Right hindlimb (tissue), 1 donor: ENCODE results near the gene CES3.
A peak's percentile ranks its signal among the peaks of the same experiment; 100 is the strongest.
"Not testable (repeated sequence)": the region's sequence is repeated elsewhere in the genome, so short reads cannot be mapped to it uniquely, and the experiment has no call there.

Source experiments
- DNase-seq: peaks from one replicate; pipeline ENCODE4 v3.0.0-alpha.2; 2018

Gene CES3

GRCh38 chr16:66927918-66928649 lies 33.0 kb upstream of the CES3 start:
- no peak for DNase-seq

- no peak for DNase-seq
These were observed 32.2 kb upstream of the CES3 start for GRCh38 chr16:66928702-66929388.

- DNase-seq, result no peak
These were observed 30.9 kb upstream of the CES3 start for GRCh38 chr16:66930189-66930588.

- no peak for DNase-seq
These were observed 29.4 kb upstream of the CES3 start for GRCh38 chr16:66931665-66932064.

- no peak for DNase-seq
These were observed 29.0 kb upstream of the CES3 start for GRCh38 chr16:66932076-66932475.

- no peak for DNase-seq
These were observed 27.3 kb upstream of the CES3 start for GRCh38 chr16:66933776-66934137.

GRCh38 chr16:66934138-66934838 lies 26.8 kb upstream of the CES3 start, which contains the start of gene CIAO2B:
CIAO2B (minus strand) TSS chr16:66934402; CDS start chr16:66934364, 38 bp downstream.
- DNase-seq, result peak; percentile 93

GRCh38 chr16:66934839-66935313 lies 26.2 kb upstream of the CES3 start:
- DNase-seq, result not testable (repeated sequence)

- no peak for DNase-seq
These were observed 25.6 kb upstream of the CES3 start, which contains the start of gene CES2 for GRCh38 chr16:66935314-66936011. CES2 (plus strand) TSS chr16:66935516; CDS start chr16:66935636, 120 bp downstream.

GRCh38 chr16:66936462-66936861 lies 24.6 kb upstream of the CES3 start:
- no peak for DNase-seq

GRCh38 chr16:66936889-66937554 lies 24.0 kb upstream of the CES3 start:
- DNase-seq, result no peak

- DNase-seq, result no peak
These were observed 23.2 kb upstream of the CES3 start for GRCh38 chr16:66937725-66938337.

GRCh38 chr16:66939366-66939765 lies 21.7 kb upstream of the CES3 start:
- DNase-seq, result no peak

GRCh38 chr16:66940236-66940635 lies 20.8 kb upstream of the CES3 start:
- DNase-seq, result no peak

GRCh38 chr16:66942981-66943380 lies 18.1 kb upstream of the CES3 start:
- no peak for DNase-seq

GRCh38 chr16:66943426-66944053 lies 17.5 kb upstream of the CES3 start:
- DNase-seq, result no peak

GRCh38 chr16:66944054-66944441 lies 17.0 kb upstream of the CES3 start:
- DNase-seq, result no peak

GRCh38 chr16:66944971-66945370 lies 16.1 kb upstream of the CES3 start:
- DNase-seq, result not testable (repeated sequence)

GRCh38 chr16:66945939-66946338 lies 15.1 kb upstream of the CES3 start:
- no peak for DNase-seq

GRCh38 chr16:66946541-66946940 lies 14.5 kb upstream of the CES3 start:
- no peak for DNase-seq

- DNase-seq, result no peak
These were observed 14.1 kb upstream of the CES3 start for GRCh38 chr16:66946974-66947301.
